Stimulated activated CD4-positive, alpha-beta T cell treated with anti-CD3 and anti-CD28 coated beads, Interleukin-1b, Interleukin-23, amount 100 ng/mL, for 4 hours (primary cell): ENCODE results near the gene ADRA1B.
A peak's percentile ranks its signal among the peaks of the same experiment; 100 is the strongest.

Source experiments
- DNase-seq, 2 donors: peaks; one replicate each; pipeline ENCODE4 v3.0.0-alpha.2; 2020; ENCODE audit warnings: low read depth in 2 of 2

ADRA1B gene

DNA sequence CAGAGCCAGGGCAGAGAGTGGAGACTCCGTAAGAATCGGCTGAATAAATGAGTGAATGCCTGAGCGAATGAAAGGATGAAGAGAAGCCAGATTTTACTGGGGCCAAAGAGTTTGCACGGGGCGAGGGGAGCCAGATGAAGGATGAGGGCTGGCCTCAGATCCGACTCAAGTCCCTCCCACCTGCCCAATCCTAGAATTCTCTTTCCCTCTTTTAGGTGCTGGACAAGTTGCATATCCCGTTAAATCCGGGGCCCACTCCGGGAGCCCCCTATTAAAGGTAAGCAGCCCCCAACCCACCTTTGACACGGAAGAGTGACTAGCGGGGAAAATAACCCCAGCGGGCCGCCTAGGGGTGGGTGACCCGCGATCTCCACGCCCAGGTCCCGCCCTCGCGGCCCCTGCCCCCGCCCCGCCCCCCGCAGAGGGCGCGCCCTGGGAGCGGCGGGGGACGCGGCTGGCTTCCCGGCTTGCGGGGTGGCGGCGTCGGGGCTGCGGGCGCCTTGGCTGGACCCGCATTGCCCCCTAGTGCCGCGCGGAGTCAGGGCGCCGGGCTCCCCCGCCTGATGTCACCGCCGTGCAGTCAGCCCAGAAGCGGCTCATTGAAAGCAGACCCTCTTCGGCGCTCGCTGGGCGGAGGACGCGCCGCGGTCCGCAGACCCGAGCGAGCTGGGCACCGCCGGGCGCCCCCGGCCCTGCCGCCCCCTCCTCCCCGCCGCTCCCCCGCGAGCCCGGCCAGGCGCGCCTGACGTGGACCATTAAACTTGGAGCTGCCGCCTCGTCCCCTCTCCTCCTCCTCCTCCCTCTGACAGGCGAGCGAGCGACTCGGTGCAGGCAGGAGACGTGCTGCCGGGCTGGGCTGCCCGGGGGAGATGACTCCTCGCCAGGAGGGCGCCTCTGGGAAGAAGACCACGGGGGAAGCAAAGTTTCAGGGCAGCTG, at the start of gene ADRA1B:
Gene ADRA1B, plus strand, starts transcription at position 579 of the 937 bp plus-strand sequence. CDS start 424 bp downstream, outside the sequence.
- peak; percentile 34 to 59 for DNase-seq

DNA sequence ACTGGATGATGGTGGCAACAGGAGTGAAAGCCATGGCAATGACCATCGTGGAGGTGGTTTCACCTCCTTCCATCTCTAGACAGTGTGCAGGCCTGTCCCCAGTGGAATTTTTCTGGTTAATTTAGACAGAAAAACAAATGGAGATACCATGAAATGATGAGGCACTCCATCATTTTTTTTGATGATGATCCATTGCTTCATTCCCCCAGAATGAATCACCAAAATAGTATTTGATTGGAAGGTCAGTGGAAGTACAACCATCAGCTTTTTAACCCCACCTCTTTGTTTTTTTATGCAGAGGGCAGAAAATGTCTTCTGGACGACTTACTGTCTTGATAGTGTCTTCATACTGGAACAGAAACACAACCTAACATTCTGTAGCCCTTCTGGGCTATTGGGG, 42.6 kb upstream of the ADRA1B start:
- no peak for DNase-seq

DNA sequence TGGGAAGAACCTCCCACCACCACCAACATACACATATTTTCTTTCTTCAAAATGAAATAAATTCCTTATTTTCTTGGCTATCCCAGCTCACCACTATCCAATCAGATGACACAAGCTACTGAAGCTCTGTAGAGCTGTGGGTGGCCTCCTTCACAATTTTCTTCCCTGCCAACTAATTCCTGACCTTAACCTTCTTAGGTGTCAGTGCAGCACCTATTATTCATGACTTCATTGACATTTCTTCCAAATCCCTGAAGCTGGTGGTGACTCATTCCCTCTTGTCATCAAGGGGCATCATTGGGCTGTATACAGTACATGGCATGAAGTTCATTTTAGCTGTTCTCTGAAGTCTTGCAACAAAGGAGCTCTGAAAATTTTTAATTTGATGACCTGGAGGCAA, 42.0 kb upstream of the ADRA1B start:
- DNase-seq = no peak

DNA sequence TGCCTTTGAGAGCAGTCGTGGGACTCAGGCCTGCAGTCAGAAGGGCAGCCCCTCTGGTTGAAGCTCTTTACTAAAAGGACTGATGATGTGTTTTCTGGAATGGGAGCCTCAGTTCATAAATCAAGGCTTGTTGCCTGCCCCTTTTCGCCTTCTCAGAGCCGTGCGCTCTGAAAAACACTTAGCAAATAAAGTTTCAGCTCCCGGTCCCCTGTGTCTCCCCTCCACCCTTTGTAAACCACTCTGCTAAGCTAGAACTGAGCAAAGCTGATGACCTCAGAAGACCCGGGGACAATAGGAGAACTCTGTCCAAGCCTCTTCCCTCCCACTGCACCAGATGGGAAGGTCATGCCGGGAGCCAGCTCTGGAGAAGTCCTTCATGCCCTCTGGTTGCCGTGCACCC, 39.3 kb upstream of the ADRA1B start:
- no peak for DNase-seq

DNA sequence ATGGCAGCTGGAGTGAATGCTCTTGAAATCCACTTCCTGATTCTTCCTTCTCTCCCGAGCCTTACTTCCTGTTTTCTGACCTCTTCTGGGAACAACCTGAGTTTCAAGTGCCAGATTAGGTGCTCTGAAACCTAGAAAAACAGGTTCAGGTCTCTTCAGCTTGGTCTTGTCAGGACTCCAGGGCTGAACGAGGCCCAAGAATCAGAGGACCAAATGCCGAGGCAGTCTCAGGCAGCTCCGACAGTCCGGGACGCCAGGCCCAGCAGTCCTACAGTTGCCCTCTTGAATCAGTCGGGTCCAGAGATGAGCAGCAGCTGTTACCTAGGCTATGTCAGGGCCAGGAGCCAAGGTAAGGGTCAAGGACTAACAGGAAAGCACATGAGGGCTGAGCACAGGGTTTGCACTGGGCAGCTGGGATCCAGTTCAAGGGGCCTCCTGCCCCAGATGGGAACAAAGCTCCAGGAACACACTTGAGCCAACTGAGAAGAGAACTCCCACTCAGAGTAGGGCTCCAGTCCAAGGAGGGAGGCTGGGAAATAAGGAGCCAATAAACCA, 38.3 kb upstream of the ADRA1B start:
- DNase-seq = no peak

DNA sequence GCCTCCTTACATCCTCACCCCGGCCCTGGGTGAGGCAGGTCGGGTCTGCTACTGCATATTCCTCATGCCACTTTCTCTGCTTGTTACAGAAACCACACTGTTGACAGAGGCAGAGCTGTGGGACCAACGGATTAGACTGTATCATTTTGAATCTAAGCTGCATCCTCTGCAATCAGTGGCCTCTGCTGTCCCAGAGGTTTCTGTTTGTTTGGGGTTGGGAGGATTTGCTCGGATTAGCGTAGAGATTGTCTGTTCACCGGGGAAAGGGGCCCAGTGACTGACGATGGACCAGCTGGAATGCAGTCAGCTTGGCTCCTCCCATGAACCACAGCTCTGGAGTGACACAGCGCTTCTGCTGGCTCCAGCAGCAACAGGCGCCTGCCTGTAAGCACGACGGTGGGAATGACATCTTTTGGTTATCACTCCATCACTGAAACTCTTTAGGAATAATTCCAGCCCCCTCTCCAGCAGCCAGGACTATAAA, 37.3 kb upstream of the ADRA1B start:
- no peak for DNase-seq

GRCh38 chr5:159880676-159881075, 35.6 kb upstream of the ADRA1B start:
- no peak for DNase-seq

GRCh38 chr5:159881967-159882366, 34.3 kb upstream of the ADRA1B start:
- DNase-seq = no peak

DNA sequence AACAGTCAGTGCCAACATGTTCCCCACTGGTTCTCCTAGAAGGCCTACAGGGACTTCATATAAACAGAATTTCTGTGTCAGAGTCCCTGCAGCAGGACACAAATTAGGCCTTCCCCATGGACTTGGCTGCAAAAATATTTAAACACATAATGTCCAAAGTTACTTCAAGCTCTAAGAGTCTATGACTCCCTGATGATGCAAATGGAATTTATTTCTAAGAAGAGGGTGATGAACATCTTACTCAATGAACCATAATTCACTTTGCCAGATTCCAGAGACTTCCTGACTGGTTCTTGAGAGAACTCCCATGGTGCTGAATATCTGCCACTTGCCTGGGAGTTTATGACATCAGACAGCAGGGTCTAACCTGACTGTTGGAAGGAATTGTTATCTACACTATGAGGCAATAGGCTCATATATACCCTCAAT, 32.7 kb upstream of the ADRA1B start:
- DNase-seq = no peak

DNA sequence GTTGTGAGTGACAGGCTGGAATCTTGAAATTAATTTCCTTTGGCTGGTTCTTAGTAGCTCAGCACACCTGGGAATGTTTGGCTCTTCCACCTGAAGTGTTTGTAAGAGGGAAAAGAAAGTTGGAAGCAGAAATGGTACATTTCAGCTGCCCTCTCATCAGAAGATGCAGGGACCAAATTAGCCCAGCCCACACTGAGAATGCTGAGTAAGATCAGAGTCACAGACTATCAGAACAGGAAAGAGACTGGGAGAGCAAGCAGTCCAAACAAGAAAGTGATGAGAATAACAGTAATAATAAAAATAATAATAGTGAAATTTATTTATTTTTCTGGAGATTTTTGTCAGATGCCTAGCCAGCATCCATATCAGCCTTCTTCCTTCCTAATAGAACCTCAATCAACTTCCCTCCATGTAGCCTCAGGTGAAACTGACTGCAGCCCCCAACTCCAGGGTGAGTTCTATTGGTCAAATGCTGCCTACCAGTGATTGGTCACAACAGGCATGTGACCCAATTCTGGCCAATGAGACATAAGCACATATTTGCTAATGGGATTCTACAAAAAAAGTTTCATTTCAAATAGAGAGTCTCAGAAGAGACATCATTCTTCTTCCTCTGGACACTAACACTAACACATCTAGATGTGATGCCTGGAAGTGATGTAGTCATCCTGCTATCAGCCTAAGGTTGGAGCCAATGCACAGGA, 31.2 kb upstream of the ADRA1B start:
- DNase-seq = no peak

DNA sequence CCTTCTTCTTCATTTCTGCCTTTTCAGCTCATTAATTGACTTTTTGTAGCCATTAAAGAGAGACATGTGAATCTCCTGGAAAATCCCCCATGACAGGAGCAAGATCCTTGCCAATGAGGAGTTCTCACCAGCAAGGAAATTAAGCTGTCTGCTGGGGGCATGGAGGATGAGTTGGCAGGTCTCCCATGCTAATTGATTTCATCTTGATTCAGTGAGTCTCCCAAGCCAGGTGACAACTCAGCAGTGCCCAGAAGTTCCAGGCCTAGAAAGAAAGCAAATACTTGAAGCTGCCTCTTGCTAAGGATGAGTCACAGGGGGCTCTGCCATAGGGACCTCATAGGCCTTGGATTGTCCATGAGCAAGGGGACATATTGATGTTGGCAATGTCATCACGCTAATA, 30.0 kb upstream of the ADRA1B start:
- DNase-seq = no peak

- DNase-seq = no peak
These were observed 29.2 kb upstream of the ADRA1B start for GRCh38 chr5:159887050-159887449.

DNA sequence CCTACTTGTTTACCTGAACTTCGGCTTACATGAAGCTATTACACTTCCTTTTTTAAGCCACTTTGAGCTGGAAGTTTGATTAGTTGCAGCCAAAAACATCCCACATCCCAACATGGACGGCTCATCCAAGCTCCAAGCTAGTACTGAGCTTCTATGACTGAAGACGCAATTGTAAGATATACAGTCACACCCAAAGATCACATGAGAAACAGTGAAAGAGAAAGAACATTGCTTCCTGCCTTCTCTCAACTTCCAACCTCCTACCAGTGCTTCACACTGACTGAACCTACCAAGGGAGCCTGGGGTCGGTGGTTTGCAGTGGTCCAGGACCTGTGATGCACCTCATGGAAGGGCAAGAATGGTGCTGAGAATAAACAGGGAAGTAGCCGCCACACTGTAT, 27.4 kb upstream of the ADRA1B start:
- no peak for DNase-seq

- DNase-seq = no peak
These were observed 26.1 kb upstream of the ADRA1B start for GRCh38 chr5:159890141-159890540.

DNA sequence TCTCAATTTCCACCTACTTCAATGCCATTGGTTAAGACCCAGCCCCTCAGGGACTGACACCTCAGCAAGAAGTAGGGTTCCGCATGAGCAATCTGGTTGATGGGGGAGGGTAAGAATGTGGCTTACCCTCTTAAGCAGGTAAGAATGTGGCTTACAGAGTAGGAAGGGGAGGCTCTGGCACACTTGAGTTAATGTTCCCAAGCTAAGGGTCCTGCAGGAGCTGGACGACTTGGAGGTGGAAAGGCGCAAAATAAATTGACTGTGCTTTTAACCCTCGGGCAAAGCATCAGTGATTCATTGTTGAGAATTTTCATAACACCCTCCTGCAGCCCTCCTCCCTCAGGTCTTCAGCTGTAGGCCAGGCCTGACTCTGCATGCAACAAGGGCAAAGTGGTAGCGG, 24.9 kb upstream of the ADRA1B start:
- no peak for DNase-seq

- DNase-seq = no peak
These were observed 23.1 kb upstream of the ADRA1B start for GRCh38 chr5:159893040-159893695.

DNA sequence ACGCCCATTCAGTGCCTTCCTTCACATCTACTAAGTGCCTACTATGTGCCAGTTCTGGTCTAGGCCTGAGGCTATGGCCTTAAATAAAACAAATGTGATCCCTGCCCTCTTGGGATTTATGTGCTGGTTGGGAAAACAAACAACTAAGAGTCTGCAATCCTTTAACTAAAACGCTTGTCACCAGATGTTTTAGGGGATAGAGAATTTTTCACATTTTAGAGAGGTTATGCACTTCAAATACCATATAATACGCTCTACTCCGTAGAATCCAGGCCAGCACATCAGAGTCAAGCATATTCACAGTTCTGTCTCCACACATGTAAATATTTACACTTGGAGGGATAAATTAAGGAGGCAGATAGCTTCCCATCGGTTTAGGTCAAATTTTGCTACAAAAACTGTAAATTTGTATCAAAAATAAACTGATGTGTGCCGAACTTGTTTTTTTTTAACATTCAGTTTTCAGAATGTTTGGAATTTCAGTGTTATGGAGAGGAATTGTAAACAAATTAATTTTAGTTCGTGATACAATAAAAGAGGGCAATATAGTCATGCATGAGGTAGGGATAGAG, 22.0 kb upstream of the ADRA1B start:
- no peak for DNase-seq

DNA sequence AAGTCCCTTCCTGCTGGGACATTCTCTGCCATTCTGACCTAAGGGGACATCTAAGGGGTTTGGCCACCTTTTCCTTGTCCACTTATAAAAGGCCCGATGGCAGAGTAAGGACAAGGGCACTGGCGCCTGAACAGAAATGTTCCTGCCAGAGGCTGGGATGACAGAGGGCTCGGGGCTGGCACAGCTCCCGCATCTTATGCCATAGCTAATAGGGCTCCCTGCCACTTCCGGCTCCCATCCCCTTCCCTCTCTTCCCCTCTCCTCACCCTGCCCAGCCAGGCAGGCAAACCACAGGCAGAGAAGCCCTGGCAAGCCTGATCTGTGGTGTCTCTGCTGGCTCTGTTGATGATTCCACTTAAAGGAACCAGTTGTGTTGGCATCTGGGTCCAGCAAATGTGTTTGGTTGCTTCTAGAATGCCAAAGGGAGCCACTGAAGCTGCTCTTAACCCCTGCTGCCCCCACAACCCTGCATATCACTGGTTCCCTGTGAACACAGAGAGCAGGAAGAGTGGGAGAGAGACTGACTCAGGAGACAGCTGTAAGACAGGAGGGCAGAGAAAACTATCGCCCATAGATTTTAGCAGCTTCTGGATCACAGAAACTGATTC, 18.4 kb upstream of the ADRA1B start:
- no peak for DNase-seq

DNA sequence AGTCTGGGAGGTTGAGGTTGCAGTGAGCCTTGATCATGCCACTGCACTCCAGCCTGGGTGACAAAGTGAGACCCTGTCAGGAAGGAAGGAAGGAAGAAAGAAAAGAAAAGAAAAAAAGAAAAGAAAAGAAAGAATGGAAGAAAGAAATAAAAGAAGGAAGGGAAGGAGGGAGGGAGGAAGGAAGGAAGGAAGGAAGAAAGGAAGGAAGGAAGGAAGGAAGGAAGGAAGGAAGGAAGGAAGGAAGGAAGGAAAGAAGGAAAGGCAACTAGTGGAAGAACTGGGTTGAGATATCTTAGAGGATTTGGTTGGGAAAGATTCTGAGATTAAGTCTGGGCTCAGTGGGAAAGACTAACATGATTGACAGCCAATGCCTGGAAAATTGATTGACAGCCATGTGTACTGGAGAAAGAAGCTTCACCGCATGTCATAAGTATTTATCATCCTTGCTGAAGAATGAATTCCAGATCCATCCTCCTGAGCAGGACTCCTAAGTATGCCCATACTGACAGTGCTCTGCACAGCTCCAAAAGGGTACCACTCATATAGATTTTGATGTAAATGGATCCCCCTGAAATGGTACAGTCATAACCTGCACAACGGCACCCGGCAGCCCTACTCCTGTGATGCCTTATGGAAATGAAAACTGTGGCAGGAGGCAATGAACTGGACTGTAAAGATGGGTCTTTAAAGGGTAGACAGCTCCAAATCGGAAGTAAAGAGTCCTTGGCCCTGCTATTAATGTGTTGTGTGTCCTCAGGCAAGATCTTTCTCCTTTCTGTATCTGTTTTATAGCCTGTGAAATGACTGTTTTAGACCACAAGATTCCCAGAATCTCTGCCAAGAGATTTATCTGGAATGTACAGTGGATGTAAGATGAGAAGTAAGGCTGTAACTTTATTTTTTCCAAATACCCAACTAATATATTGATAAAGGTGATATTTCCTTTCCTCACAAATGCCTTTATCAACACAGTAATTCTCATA, 16.9 kb upstream of the ADRA1B start:
- no peak for DNase-seq

- no peak for DNase-seq
These were observed 15.0 kb upstream of the ADRA1B start for GRCh38 chr5:159901308-159901707.
